ENCODE measurements around the gene DNMT3A.

Gene DNMT3A

DNA sequence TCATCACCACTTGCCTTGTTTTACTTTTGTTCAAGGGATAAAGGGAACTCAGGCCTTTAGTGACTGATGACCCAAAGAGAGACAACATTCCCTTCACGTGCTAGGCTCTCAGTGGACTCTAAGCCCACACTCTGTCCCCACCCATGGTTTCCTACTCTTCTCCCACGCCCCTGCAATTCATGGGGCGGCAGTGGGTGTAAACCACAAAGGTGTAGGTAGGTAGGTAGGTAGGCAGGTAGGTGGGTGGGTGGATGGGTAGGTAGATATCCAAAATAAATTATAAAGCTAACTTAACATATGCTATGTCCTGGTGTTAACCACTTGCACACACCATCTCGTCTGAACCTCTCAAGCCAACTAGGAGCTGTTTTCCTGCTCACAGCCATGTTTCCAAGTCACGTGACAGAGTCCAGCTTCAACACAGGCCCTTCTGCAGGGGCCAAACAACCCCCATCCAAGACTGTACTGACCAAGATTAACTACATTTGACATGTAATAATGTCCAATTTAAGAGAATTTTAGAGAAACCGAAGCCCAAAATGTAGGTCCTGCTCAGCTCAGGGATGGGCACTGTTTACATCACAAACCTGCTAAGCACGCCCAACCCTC is 33.7 kb downstream of the DNMT3A start:
- TF ChIP-seq POLR2AphosphoS5 (IDR thresholded peaks at IDR 0.05; ENCODE audit: low read depth, low read length) (no peak), SIN3A (IDR thresholded peaks at IDR 0.05; ENCODE audit: borderline replicate concordance, insufficient read depth, low read length) (no peak), FOXP2 (optimal IDR thresholded peaks at IDR 0.05; ENCODE audit: borderline replicate concordance, extremely low read depth, extremely low read length, insufficient read depth) (no peak), TAF1 (IDR thresholded peaks at IDR 0.05; ENCODE audit: borderline replicate concordance, insufficient read depth, low read length) (no peak)

DNA sequence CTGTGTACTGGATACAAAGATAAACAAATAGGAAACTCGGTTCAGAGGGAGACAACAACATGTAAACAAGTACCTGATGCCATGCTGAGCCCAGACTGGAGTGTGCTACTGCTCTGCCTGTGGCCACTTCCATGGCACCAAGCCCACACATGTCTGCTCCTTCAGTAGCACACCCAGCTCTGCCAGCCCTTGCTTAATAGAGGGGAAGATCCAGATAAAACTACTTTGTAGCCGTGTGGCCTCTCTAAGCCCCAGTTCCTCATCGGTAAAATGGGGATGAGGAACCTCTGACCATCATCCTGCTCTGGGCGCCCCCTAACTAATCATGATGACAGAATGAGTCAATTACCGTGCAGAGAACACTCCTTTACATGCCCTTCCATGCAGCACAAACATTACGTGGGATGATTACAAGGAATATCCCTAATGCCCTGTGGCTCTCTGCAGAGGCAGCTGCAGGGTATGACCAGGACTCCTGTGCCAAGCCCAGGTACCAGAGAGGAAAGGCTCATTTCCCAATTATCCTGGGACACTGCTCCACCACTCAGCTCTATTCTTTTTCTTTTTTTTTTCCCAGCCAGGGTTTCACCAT is 34.9 kb downstream of the DNMT3A start:
- TF ChIP-seq POLR2AphosphoS5 (IDR thresholded peaks at IDR 0.05; ENCODE audit: low read depth, low read length): no peak

DNA sequence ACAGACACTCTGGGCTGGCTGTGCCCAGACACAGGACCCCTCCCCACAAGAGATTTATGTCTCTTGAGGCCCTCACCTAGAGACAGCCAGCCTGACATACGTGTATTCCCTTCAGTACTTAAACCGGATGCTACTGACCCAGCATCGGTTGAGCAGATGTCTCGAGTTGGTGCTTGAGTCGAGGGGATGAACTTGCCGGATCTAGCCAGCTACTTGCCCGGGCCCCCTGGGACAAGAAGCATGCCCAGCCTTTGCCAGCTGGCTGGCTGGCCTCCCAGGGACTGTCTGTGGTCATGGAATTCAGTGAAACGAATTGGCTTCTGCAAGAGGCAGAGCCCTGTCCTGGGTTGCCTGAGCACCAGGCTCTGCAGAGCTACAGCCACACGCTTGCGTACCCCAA is 36.0 kb downstream of the DNMT3A start:
- TF ChIP-seq, protein P1, sequence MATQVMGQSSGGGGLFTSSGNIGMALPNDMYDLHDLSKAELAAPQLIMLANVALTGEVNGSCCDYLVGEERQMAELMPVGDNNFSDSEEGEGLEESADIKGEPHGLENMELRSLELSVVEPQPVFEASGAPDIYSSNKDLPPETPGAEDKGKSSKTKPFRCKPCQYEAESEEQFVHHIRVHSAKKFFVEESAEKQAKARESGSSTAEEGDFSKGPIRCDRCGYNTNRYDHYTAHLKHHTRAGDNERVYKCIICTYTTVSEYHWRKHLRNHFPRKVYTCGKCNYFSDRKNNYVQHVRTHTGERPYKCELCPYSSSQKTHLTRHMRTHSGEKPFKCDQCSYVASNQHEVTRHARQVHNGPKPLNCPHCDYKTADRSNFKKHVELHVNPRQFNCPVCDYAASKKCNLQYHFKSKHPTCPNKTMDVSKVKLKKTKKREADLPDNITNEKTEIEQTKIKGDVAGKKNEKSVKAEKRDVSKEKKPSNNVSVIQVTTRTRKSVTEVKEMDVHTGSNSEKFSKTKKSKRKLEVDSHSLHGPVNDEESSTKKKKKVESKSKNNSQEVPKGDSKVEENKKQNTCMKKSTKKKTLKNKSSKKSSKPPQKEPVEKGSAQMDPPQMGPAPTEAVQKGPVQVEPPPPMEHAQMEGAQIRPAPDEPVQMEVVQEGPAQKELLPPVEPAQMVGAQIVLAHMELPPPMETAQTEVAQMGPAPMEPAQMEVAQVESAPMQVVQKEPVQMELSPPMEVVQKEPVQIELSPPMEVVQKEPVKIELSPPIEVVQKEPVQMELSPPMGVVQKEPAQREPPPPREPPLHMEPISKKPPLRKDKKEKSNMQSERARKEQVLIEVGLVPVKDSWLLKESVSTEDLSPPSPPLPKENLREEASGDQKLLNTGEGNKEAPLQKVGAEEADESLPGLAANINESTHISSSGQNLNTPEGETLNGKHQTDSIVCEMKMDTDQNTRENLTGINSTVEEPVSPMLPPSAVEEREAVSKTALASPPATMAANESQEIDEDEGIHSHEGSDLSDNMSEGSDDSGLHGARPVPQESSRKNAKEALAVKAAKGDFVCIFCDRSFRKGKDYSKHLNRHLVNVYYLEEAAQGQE (IDR thresholded peaks at IDR 0.05; ENCODE audit: insufficient read depth in 1 of 2, low read depth in 2 of 2, low read length in 2 of 2): no peak
- TF ChIP-seq SIN3A (IDR thresholded peaks at IDR 0.05; ENCODE audit: borderline replicate concordance, insufficient read depth, low read length) (no peak), TAF1 (IDR thresholded peaks at IDR 0.05; ENCODE audit: borderline replicate concordance, insufficient read depth, low read length) (no peak), POLR2AphosphoS5 (IDR thresholded peaks at IDR 0.05; ENCODE audit: low read depth, low read length) (no peak), FOXP2 (optimal IDR thresholded peaks at IDR 0.05; ENCODE audit: borderline replicate concordance, extremely low read depth, extremely low read length, insufficient read depth) (no peak)

DNA sequence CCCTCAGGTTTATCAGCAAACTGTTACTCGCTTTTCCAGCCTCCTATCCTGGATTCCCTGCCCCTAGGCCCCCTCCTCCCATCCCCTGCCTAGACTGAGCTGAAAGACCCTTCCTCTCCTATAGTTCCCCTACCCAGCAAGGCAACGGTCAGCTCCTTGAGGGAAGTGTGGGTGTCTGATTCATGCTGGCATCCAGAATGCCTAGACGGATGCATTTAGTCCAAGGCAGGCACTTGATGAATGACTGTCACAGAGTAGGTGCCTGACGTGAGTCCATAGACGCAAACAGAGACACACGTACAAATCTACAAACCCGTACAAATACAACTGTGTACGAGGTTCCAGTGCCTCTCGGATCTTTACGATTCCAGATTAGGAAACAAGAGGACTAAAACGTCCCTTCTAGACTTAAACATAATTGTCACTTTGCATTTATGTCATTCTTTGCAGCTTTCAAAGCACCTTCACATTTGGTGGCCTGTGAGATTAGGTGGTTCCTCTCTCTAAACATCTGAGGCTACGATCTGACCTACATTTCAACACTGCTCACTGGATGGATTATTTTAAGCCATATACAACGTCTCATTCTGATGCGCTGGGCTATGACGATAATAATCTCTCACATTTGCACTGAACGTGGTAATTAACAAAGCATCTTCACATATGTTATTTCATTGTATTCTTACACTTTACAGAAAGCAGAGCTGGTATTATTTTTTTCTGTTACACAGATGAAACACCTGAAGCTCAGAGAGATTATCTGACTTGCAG is 36.7 kb downstream of the DNMT3A start:
- TF ChIP-seq FOXP2 (optimal IDR thresholded peaks at IDR 0.05; ENCODE audit: borderline replicate concordance, extremely low read depth, extremely low read length, insufficient read depth) (no peak), TAF1 (IDR thresholded peaks at IDR 0.05; ENCODE audit: borderline replicate concordance, insufficient read depth, low read length) (no peak), POLR2AphosphoS5 (IDR thresholded peaks at IDR 0.05; ENCODE audit: low read depth, low read length) (no peak), SIN3A (IDR thresholded peaks at IDR 0.05; ENCODE audit: borderline replicate concordance, insufficient read depth, low read length) (no peak)
- TF ChIP-seq, protein P1 (IDR thresholded peaks at IDR 0.05; ENCODE audit: insufficient read depth in 1 of 2, low read depth in 2 of 2, low read length in 2 of 2): no peak

DNA sequence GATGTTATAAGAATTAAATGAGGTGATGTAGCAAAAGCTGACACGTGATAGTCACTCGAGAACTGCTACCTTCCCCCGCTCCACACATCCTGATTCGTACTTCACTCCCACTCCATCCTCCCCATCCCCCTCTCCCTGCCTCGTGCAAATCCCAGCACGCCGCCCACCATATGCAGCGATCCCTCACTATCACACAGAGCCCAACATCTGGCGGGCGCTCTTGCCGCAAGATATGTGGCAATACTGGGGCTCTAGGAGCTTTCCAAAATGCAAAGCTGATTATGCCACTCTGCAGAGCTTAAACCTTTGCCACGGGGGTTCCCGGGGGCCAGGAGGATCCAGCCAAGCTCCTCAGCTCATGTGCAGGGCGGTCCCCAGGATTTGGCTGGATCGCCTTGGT is 37.4 kb downstream of the DNMT3A start:
- TF ChIP-seq, protein P1 (IDR thresholded peaks at IDR 0.05; ENCODE audit: insufficient read depth in 1 of 2, low read depth in 2 of 2, low read length in 2 of 2): no peak
- TF ChIP-seq SIN3A (IDR thresholded peaks at IDR 0.05; ENCODE audit: borderline replicate concordance, insufficient read depth, low read length): no peak
- no peak for TF ChIP-seq FOXP2 (optimal IDR thresholded peaks at IDR 0.05; ENCODE audit: borderline replicate concordance, extremely low read depth, extremely low read length, insufficient read depth)
- no peak for TF ChIP-seq POLR2AphosphoS5 (IDR thresholded peaks at IDR 0.05; ENCODE audit: low read depth, low read length)
- TF ChIP-seq TAF1 (IDR thresholded peaks at IDR 0.05; ENCODE audit: borderline replicate concordance, insufficient read depth, low read length): no peak
